ENCODE measurements around the gene GALNT9. TPM values are rescaled to one million over a fixed set of nuclear protein-coding genes. Genes with fewer than 3 reads are reported as not detected.

GALNT9 gene
- total RNA-seq, result 0.32 and 0.76 TPM in 2 replicates

GRCh38 chr12:132329036-132329719 is at the start of gene GALNT9:
Gene GALNT9 (minus strand): TSS chr12:132329589. CDS start chr12:132329203, 386 bp downstream.

Other genes with a start within 250 kb of the GALNT9 start
- gene DDX51, start 185.3 kb downstream of the GALNT9 start, total RNA-seq, result 7.8 and 10.6 TPM in 2 replicates
- 16.1 and 24.0 TPM in 2 replicates for gene NOC4L, start 185.1 kb downstream of the GALNT9 start, total RNA-seq
- 4.0 and 20.8 TPM in 2 replicates for gene FBRSL1, start 160.6 kb upstream of the GALNT9 start, total RNA-seq

Data from epithelial cell of umbilical artery (primary cell).